OCI-M1 (cell line): ENCODE data around the gene LGR6.

Source experiments
- DNase-seq: peaks from one replicate; lab custom pipeline; 2025; lab: John Stamatoyannopoulos, UW

LGR6 gene

DNA sequence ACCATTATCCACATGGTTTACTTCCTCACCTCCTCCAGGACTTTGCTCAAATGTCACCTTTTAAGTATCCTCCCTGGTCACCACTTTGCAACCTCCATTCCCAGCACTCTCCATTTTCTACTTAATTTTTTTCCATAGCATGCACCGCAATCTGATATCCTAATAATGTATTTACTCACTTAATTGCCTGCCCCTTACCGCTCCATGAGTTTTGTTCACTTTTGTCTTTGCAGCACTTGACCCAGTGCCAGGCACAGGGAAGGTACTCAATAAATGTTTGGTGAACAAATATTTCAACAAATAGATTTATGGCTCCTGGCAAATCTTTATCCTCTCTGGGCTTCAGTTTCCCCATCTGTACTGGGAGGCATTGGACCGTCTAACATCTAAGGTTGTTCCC lies 94.6 kb downstream of the LGR6 start:
- DNase-seq: no peak

DNA sequence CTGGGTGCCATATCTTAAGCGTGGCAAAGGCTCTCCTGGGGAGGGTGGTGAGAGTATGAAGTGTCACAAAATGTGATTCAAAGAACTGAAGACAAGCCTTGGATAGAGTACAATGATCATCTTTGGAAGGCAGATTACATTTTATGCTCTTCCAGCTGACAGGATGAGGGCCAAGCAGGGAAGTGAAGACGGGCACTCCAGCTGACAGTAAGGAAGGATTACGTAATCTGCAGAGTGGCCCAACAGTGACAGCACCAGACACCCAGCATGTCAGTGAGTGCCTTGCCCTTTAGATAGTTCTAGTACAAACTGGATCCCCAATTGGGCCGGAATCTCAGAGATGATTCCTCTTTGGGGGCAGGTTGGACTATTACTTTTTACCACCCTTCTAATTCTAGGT lies 95.4 kb downstream of the LGR6 start:
- DNase-seq: peak; percentile 9

DNA sequence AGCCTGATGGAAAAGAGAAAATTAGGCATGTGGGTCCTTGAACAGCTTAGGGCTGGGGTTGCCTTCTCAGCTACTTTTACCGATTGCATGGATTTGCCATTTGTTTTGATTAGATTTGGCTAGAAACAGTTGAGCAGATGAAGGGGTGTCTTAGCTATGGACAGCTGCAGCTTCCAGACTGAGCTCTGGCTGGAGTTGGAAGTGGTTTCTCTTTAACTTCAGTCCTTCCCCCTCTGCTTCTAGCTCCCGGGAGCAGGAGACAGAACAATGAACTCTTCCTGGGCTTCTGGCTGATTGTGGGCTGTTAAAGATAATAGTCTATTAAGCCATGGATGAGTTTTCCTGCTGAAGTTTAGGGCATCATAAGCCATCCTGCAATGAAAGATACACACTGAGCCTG lies 97.4 kb downstream of the LGR6 start:
- no peak for DNase-seq

DNA sequence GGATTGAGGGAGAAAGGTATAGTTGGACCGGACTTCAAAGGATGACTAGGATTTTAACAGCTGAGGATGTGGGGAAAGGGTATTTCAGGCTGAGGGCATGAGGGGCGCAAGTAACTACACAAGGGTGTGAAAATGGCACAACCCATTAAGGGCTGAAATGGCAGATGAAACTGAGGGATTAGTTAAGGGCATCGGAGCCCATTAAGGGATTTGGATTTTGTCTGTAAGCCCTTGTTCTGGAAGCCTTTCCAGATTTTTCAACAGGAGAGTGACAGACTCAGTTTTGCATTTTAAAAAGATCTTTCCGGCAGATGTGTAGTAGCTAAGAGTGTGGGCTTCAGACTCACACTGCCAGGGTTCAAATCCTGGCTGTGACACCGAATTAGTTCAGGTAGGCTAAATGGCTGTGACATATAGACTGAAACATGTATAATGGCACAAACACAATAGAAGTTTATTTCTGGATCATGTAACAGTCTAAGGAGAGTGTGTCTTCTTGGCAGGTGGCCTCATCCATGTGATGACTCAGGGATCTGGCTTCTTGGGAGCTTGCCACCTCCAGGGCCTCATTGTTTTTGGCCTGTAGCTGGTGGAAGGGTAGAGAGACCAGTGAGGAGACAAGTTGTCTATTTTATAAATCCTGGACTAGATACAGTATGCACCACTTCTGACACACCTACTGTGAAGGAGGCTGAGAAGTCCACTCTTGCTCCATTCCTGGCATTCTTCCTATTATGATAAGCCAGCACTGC lies 98.5 kb downstream of the LGR6 start:
- DNase-seq: peak; percentile 6

GRCh38 chr1:202292773-202293172 lies 99.2 kb downstream of the LGR6 start:
- no peak for DNase-seq

GRCh38 chr1:202293569-202293968 lies 100.0 kb downstream of the LGR6 start:
- no peak for DNase-seq

DNA sequence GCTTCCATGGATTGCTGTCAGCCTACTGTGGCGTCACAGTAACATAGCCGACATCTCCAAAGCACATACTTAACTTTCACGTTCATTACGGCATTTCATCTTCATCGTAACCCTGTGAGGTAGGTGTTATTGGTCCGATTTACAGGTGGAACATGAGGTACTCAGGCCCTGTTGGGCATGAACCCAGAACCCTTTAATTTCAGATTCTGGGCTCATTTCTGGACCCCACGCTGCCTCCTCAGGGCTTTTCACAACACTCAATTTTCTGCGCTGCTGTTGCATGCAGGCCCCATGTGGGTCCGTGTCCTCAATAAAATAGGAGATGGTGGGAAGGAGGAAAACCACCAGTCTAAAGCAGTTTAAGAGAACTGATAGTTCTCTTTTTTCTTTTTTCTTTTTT lies 108.6 kb downstream of the LGR6 start:
- DNase-seq: no peak

DNA sequence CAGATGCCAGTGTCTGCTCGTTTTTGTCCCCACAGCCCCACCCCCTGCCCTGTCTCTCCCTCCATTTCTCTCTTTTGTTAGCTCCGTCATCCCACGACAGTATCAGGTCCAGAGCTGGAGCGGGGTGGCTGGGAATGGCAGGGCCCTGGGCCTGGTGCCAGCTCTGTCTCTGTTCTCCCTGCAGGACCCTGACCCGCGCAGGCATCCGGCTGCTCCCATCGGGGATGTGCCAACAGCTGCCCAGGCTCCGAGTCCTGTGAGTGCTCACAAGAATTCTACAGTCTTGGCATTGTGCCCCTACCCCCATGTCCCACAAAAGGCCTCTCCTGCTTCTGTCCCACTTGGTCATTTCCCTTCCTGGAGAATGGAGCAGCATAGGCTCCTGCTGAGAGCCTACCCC lies 110.8 kb downstream of the LGR6 start:
- DNase-seq: no peak

- no peak for DNase-seq
Measured at GRCh38 chr1:202305168-202305567, 111.6 kb downstream of the LGR6 start.

GRCh38 chr1:202306535-202307345 lies 113.1 kb downstream of the LGR6 start:
- no peak for DNase-seq

DNA sequence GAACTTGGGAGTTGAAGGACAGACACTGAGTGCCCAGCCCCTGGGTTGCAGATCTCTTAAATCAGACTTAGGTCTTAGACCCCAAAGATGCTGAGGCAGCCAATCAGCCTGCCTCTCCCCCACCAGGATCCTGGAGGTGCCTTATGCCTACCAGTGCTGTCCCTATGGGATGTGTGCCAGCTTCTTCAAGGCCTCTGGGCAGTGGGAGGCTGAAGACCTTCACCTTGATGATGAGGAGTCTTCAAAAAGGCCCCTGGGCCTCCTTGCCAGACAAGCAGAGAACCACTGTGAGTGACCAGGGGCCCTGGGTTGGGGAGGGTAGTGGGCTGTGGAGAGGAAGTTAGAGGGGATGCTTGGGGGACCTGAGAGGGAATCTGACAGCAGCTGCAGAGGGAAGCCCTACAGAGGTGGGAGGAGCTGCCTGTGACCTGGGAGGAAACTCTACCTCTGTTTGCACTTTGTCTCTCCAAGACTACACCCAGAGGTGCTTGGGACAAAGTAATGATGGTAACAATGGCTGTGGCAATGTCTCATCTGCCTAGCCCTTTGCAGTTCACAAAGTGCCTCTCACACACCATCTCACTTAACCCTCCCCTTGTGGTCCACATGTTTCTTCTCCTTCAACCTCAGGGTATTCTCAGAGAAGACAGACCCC lies 116.6 kb downstream of the LGR6 start:
- DNase-seq: no peak

DNA sequence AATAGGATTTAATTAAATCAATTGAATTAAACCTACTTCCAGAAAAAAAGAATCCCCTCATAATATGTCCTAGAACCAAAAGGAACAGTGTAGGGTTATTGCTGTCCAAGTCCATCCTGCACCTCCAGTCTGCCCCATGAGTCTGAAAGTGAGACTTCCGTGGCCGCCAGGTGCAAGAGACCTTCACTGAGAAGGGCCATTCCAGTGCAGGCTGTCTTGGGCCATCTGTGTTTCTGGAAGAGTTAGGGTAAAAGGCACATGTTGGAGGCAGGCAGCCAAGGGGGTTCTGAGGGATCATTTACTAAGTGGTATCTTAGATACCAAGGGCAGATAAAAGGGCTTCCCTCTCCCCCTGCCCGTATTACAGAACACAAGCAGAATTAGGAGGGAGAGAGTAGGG lies 117.1 kb downstream of the LGR6 start:
- no peak for DNase-seq

GRCh38 chr1:202311875-202312635 lies 118.5 kb downstream of the LGR6 start:
- no peak for DNase-seq

GRCh38 chr1:202315576-202316168 lies 122.1 kb downstream of the LGR6 start:
- DNase-seq: peak; percentile 80

DNA sequence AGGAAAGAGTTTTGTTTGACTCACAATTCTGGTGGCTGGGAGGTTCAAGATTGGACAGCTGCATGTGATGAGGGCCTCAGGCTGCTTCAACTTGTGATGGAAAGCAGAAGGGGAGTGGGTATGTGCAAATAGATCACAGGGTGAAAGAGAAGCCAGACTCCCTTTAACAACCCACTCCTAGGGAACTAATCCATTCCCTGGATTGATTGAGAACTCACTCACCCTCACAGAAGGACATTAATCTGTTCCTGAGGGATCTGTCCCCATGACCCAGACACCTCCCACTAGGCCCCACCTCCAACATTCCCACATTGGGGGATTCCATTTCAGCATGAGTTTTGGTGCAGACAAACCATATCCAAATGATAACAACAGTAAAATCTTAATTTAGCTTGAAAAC lies 122.6 kb downstream of the LGR6 start:
- DNase-seq: no peak

DNA sequence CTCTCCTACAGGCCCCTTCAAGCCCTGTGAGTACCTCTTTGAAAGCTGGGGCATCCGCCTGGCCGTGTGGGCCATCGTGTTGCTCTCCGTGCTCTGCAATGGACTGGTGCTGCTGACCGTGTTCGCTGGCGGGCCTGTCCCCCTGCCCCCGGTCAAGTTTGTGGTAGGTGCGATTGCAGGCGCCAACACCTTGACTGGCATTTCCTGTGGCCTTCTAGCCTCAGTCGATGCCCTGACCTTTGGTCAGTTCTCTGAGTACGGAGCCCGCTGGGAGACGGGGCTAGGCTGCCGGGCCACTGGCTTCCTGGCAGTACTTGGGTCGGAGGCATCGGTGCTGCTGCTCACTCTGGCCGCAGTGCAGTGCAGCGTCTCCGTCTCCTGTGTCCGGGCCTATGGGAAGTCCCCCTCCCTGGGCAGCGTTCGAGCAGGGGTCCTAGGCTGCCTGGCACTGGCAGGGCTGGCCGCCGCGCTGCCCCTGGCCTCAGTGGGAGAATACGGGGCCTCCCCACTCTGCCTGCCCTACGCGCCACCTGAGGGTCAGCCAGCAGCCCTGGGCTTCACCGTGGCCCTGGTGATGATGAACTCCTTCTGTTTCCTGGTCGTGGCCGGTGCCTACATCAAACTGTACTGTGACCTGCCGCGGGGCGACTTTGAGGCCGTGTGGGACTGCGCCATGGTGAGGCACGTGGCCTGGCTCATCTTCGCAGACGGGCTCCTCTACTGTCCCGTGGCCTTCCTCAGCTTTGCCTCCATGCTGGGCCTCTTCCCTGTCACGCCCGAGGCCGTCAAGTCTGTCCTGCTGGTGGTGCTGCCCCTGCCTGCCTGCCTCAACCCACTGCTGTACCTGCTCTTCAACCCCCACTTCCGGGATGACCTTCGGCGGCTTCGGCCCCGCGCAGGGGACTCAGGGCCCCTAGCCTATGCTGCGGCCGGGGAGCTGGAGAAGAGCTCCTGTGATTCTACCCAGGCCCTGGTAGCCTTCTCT lies 124.6 kb downstream of the LGR6 start:
- DNase-seq: no peak

DNA sequence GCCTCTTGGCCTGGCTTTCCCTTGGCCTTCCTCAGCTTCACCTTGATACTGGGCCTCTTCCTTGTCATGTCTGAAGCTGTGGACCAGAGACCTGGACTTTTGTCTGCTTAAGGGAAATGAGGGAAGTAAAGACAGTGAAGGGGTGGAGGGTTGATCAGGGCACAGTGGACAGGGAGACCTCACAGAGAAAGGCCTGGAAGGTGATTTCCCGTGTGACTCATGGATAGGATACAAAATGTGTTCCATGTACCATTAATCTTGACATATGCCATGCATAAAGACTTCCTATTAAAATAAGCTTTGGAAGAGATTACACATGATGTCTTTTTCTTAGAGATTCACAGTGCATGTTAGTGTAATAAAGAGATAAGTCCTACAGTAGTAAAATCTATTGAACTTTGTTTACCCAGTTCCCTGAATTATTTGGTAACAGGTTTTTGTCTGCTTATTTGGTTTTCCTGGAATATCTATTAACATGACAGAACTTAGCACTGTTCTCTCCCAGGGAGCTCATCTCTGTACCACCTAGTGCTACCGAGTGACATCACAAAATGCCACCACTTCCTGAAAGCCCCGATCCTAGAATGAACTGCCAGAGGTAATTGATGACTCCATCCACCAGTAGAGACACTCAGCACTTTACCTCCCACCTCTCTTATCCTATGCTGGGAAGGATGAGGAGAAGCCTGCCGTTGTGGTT lies 125.9 kb downstream of the LGR6 start:
- DNase-seq: no peak

DNA sequence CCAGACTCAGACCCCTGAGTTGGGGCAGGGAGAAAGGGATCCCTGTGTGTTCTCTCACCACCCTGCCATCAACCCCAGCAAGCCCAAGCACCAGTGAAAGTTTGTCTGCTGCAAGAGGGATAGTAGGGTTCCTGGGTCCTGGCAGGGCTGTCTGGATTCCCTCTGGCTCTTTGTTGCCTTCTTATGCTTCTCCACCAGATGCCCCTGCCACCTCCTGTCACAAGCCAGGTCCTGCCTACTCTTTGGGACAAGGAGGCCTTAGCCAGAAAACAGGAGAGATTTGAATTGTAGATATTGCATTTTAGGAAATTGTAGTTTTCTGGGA lies 126.4 kb downstream of the LGR6 start:
- no peak for DNase-seq

DNA sequence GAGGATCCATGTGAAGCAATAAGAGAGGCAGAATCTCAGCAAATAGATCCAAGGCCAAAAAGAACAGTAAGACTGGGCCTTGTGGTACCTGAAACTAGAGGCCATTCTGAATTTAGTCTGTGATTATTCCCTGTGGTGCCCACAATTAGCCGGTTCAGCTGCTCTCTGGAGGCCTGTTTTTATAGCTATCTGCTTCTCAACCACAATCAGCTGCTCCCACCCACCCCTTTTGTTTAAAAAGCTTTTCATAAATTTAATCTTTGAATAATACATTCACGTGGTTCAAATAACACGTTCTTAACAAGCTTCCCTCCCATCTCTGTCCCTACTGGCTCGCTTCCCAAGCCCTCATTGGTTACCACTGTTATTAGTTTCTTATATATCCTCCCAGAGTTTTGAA lies 130.1 kb downstream of the LGR6 start:
- DNase-seq: no peak

DNA sequence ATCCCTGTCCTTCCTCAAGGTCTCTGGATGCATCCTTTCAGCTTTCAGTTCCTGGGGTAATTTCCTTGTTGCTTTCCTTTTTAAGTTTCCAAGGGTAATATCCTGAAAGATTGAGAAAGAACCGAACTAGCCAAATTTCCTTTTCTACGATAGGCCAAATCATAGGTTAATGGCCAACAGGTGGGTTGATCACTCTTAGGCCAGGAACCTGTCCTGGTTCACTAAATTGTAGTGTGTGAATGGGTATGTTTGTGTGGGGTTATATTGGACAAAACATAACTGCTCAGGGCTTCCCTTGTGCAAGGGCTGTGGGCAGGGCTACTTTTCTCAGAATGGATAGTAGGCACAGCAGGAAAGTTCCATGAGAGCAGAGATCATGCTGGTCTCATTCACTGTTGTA lies 131.0 kb downstream of the LGR6 start:
- no peak for DNase-seq
